ENCODE results near the gene SHANK1.
A peak's percentile ranks its signal among the peaks of the same experiment; 100 is the strongest.

- TF ChIP-seq, protein P1, sequence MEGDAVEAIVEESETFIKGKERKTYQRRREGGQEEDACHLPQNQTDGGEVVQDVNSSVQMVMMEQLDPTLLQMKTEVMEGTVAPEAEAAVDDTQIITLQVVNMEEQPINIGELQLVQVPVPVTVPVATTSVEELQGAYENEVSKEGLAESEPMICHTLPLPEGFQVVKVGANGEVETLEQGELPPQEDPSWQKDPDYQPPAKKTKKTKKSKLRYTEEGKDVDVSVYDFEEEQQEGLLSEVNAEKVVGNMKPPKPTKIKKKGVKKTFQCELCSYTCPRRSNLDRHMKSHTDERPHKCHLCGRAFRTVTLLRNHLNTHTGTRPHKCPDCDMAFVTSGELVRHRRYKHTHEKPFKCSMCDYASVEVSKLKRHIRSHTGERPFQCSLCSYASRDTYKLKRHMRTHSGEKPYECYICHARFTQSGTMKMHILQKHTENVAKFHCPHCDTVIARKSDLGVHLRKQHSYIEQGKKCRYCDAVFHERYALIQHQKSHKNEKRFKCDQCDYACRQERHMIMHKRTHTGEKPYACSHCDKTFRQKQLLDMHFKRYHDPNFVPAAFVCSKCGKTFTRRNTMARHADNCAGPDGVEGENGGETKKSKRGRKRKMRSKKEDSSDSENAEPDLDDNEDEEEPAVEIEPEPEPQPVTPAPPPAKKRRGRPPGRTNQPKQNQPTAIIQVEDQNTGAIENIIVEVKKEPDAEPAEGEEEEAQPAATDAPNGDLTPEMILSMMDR (conservative IDR thresholded peaks at IDR 0.05; ENCODE audit: low read length), result peak; percentile 85
- no peak for TF ChIP-seq EZH2phosphoT487 (IDR thresholded peaks at IDR 0.05; ENCODE audit: borderline replicate concordance, low read depth, low read length)
Measured at GRCh38 chr19:50705422-50706019, 14.1 kb downstream of the SHANK1 start.

Measured in OCI-LY7 (cell line).